Tibial nerve (tissue), 3 donors: ENCODE measurements around the gene C17orf67.

Experiments
- POLR2A ChIP-seq, 2 donors: fragments of 450-650 bp; IDR thresholded peaks; one replicate each; pipeline ENCODE4 v1.6.1; 2017; ENCODE audit warnings: antibody characterized with exemption in 2 of 2, mild to moderate bottlenecking in 2 of 2, moderate library complexity in 2 of 2
- TF ChIP-seq, protein P1 (sequence below), 5 experiments: fragments of 200-600 bp in 3 of 5; fragments of 450-650 bp in 2 of 5; sonication (generic) in 3 of 5; IDR thresholded peaks; one replicate each; pipeline ENCODE4 v1.5.1; 2016 to 2019; ENCODE audit warnings: antibody characterized with exemption in 5 of 5, mild to moderate bottlenecking in 3 of 5, moderate library complexity in 2 of 5

DNA sequence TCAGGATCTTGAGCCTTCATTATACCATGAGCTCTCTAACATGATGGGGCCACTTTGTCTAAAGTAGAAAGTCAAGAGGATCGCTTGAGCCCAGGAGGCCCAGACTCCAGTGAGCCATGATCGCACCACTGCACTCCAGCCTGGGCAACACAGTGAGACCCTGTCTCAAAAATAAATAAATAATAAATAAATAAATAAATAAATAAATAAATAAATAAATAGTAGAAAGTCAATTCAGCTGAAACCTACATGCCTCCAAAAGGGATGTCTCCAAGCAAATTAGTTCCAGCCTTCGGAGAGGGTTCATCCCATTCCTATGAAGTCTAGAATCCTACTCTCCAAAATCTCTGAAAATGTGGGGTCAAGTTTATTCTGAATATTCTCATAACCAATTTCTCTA, 26.0 kb downstream of the C17orf67 start:
- TF ChIP-seq, protein P1, sequence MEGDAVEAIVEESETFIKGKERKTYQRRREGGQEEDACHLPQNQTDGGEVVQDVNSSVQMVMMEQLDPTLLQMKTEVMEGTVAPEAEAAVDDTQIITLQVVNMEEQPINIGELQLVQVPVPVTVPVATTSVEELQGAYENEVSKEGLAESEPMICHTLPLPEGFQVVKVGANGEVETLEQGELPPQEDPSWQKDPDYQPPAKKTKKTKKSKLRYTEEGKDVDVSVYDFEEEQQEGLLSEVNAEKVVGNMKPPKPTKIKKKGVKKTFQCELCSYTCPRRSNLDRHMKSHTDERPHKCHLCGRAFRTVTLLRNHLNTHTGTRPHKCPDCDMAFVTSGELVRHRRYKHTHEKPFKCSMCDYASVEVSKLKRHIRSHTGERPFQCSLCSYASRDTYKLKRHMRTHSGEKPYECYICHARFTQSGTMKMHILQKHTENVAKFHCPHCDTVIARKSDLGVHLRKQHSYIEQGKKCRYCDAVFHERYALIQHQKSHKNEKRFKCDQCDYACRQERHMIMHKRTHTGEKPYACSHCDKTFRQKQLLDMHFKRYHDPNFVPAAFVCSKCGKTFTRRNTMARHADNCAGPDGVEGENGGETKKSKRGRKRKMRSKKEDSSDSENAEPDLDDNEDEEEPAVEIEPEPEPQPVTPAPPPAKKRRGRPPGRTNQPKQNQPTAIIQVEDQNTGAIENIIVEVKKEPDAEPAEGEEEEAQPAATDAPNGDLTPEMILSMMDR (IDR thresholded peaks at IDR 0.05): no peak
- no peak for TF ChIP-seq POLR2A (IDR thresholded peaks at IDR 0.05)
